GM12892 (cell line): ENCODE data around the gene LIPF.
"Not testable (repeated sequence)": the region's sequence is repeated elsewhere in the genome, so short reads cannot be mapped to it uniquely, and the experiment has no call there.

Experiments
- DNase-seq: peaks from one replicate; pipeline ENCODE4 v3.0.0; 2011; ENCODE audit not compliant: insufficient read length
- FAIRE-seq: peaks from 2 replicates; lab custom pipeline; 2011; peaks lifted over from hg19 to GRCh38; lab: Jason Lieb, UNC
- POLR2A ChIP-seq: IDR thresholded peaks from 2 replicates; pipeline ENCODE4 v1.6.1; 2011; ENCODE audit warnings: low read depth, low read length, control low read depth
- POLR2AphosphoS5 ChIP-seq: IDR thresholded peaks from 2 replicates; pipeline ENCODE4 v1.6.1; 2011; ENCODE audit warnings: low read depth, low read length, control low read depth
- TAF1 ChIP-seq: IDR thresholded peaks from 2 replicates; pipeline ENCODE4 v1.6.1; 2011; ENCODE audit warnings: low read depth, mild to moderate bottlenecking, control low read depth, low read length, borderline replicate concordance

Gene LIPF

DNA sequence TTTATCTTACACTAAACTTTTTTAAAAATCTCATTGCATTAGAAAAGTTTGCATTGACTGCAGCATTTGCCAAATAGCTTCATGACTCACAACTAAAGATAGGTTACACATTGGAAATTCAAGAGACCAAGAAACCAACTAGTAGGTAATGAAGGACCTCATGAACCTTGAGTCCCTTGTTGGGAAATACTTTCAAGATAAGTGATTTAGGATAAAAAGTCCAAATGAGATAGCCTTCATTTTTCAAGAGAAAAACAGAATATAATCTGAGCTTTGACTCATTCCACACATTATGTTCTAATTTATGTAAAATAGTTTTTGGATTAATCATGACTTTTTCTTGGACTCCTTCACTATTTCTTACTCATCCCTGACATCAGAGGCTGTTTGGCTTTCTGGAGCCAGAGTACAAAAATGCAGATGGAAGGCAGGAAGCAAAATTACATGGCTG is 13.1 kb upstream of the LIPF start:
- FAIRE-seq: no peak
- DNase-seq: no peak
- TF ChIP-seq POLR2A (no peak), TAF1 (no peak), POLR2AphosphoS5 (no peak)

DNA sequence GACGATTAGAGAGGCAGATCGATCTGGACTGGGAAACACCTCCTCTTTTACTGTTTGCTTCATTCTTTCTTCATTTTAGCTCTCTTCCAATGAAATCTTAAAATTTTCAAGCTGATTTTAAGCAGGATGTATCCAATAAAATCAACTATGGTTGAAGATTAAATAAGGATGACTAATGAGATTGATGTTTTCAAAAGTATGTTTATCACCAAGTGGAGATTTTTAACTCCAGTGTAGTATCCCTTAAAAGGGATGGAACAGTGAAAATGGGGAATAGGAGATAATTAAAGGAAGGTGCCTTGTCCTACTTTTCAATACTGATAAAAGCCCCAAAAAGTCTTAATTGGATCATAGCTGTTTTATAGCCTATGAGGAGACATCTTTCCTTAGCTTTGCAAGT is 11.6 kb upstream of the LIPF start:
- FAIRE-seq: no peak

DNA sequence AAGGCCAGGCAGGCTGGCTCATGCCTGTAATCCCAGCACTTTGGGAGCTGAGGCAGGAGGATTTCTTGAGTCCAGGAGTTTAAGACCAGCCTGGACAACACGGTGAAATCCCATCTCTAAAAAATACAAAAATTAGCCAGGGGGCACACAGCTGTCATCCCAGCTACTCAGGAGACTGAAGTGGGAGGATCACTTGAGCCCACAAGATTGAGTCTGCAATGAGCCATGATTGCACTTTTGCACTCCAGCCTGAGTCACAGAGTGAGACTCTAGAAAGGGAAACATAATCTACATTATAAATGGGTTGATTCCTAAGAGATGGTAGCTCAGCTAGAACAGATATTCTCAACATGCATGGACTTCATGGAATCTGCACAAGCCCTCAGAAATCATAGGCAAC is 6.3 kb upstream of the LIPF start:
- FAIRE-seq (no peak), DNase-seq (no peak)
- no peak for TF ChIP-seq POLR2A
- no peak for TF ChIP-seq POLR2AphosphoS5
- no peak for TF ChIP-seq TAF1

More for the DNA sequence above, 11.6 kb upstream of the LIPF start:
- TF ChIP-seq POLR2A (no peak), POLR2AphosphoS5 (no peak)
- no peak for DNase-seq

DNA sequence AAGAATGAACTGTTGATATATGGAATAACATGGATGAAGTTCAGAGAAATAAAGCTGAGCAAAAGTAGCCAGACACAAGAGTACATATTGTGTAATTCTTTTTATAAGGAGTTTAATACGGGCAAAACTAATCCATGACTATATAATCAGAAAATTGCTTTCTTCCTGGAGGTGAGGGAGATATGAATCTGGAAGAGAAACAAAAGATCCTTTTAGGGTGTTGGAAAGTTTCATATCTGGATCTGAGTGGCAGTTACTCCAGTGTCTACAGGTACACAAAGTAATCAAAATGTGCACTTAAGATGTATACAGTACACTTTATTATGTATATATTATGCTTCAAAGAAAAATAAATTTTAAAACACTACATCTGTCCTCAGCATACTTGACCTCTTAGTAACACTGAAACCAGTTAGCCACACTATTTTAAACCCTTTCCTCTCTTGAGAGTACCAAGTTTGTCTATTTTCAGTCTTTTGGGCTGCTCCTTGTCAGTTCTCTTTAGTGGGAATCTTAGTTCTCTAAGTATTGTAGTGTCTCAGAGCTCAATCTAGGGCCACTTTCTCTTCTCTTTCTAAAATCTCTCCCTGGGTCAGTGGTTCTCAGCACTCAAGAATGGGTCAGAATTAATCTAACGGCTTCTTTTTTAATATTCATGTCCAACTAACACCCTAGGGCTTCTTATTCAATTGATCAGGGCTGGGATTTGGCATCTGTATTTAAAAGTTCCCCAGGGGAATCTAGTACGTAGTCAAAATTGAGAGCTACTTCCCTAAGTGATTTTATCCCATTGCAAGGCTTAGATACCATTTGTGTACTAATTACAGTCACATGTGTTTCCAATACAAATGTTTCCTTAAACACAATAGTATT is 4.3 kb upstream of the LIPF start:
- DNase-seq (no peak), FAIRE-seq (no peak)
- TF ChIP-seq POLR2AphosphoS5 (no peak), TAF1 (no peak)

DNA sequence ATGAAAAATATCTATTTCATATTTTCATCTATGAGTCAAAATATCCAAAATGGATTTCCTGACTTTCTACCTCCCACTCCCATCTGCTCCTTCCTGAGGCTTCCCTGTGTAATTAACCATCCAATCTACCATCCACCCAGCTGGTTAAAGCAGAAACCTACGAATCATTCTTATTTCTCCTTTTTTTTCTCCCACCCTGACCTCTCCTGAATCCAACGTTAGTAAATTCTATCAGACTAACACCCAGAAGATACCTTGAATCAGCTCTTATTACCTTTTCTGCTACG is 3.7 kb upstream of the LIPF start:
- FAIRE-seq (no peak), DNase-seq (no peak)
- TF ChIP-seq POLR2A (no peak), POLR2AphosphoS5 (no peak), TAF1 (no peak)

DNA sequence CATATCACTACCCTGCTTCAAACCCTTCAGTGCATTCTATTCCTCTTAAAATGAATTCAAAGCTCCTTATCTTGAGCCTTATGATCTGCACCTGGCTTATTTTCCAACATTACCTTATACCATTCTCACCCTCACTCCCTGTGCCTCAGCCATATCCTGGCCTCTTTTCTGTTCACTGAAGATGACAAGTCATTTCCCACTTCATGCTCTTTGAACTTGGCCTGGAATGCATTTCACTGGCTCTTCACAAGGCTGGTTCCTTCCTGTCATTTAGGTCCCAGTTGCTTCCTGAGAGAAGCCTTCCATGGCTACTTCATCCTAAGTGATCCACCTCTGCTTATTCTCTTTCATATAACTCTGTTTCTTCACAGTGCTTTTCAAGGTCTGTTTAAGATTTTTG is 3.2 kb upstream of the LIPF start:
- DNase-seq: no peak
- no peak for FAIRE-seq
- no peak for TF ChIP-seq TAF1
- no peak for TF ChIP-seq POLR2AphosphoS5
- no peak for TF ChIP-seq POLR2A

DNA sequence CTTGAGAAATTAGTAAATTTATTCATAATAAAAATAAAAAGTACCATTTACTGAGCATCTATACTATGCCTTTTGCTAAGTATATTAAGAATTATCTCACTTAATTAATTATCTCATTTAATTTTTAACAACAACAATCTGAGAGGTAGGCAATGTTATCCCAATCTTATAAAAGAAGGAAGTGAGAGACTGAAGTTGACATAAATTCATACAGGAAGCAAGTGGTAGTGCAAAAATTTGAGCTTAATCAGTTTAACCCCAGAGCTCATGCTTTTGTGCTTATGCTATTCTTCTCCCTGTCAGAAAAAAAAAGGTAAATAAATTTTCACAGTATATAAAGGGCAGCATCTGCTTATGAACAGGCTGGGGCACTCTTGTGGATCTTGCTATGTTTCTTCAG is 2.7 kb upstream of the LIPF start:
- DNase-seq: no peak
- TF ChIP-seq TAF1 (no peak), POLR2A (no peak), POLR2AphosphoS5 (no peak)

DNA sequence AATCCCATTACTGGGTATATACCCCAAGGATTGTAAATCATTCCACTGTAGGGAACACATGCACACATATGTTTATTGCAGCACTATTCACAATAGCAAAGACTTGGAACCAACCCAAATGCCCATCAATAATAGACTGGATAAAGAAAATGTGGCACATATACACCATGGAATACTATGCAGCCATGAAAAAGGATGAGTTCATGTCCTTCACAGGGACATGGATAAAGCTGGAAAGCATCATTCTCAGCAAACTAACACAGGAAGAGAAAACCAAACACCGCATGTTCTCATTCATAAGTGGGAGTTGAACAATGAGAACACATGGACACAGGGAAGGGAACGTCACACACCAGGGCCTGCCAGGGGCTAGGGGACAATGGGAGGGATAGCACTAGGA is 1.1 kb upstream of the LIPF start:
- DNase-seq, FAIRE-seq: not testable (repeated sequence)

More for the DNA sequence above, 2.7 kb upstream of the LIPF start:
- FAIRE-seq: no peak

DNA sequence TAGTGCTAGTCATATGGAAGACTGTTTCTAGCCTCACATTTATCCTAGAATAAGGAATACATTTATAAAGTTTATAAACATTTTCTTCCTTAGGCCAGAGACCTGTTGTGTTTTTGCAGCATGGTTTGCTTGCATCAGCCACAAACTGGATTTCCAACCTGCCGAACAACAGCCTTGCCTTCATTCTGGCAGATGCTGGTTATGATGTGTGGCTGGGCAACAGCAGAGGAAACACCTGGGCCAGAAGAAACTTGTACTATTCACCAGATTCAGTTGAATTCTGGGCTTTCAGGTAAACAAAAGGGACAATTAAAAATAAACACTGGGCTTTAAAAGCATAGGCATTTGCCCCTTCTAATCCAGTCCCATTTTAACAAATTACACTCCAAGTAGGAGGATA is 4.2 kb downstream of the LIPF start:
- no peak for DNase-seq
- peak; percentile 33 for FAIRE-seq
- no peak for TF ChIP-seq POLR2AphosphoS5
- no peak for TF ChIP-seq TAF1
- TF ChIP-seq POLR2A: no peak

DNA sequence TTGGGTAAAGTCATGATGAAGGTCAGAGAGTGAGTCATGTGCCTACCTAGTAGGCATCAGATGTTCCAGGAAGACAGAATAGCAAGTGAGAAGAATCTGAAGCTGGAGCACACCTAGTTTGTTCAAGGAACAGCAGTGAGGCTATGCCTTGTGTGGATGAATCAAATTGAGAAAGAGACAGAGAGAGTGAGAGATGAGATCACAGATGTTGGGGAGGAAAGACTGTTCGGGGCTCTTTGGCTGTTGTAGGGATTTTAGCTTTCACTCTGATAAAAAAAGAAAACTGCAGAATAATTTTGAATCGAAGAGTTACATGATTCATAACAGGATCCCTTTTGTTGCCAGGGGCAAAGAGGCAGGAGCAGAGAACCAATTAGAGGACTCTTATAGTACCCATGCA is 6.3 kb downstream of the LIPF start:
- DNase-seq: no peak
- FAIRE-seq: peak; percentile 92
- no peak for TF ChIP-seq POLR2AphosphoS5
- TF ChIP-seq POLR2A: no peak
- TF ChIP-seq TAF1: no peak

DNA sequence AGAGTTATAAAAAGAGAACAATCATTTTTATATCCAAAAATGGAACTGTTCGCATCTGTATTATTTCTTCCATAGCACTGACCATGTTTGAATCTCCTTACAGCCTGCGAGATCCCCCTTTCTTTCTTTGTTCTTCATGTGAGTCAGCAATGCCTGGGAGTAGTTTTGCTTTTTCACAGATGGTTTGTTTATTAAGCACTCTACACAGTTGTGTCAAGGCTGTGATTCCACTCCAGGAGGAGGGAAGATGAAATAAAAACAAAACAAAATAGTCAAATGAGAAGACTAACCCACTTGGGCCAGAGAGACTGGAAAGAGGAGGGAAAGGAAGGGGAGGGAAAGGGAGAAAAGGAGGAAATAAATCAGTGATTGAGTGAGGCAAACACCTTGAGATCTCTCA is 7.8 kb downstream of the LIPF start:
- DNase-seq (no peak), FAIRE-seq (no peak)
- no peak for TF ChIP-seq POLR2A
- no peak for TF ChIP-seq POLR2AphosphoS5
- TF ChIP-seq TAF1: no peak

DNA sequence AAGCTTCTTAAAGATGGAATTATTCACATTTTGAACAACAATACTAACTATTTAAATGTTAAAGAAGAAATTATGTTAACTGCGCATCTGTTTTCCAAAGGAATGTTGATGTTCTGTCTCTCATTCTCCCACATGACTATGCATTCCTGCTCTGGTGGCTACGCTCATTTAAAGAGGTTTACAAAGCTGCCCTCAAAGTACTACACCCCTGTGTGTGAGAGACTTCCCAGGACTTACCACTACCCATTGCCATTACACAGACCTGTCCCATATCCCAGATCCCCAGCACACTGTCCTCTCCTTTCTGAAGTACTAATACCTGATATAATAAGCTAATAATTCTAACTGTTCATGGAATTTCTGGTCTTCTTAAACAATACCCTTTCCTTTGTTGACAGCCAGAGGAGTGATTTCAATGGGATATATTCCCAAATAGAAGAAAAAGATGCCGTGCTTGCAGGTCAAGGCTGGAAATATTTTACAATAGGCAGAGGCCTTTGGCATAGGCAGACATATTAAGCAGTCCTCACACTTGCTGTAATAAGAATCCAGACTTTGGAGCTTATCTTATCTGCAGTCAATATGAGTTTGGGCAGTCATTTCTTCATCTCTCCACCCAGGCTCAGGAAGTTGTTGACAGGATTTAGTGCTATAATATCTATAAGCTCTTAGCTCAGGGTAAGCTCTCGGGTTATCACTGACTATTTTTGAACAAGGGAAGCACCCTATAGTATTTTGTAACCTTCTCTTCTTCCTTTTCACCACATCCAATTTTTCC is 12.2 kb downstream of the LIPF start:
- FAIRE-seq: peak; percentile 5
- no peak for DNase-seq
- no peak for TF ChIP-seq POLR2AphosphoS5
- TF ChIP-seq TAF1: no peak
- no peak for TF ChIP-seq POLR2A
